ENCODE results near the gene RAB27B. TPM values are rescaled to one million over a fixed set of nuclear protein-coding genes. Genes with fewer than 3 reads are reported as not detected.

RAB27B gene
- total and polyA plus RNA-seq, 2 experiments from 2014 or later: 4.5 to 13.1 TPM

- Histone ChIP-seq H3K4me1 (ENCODE audit: insufficient read depth) (no peaks in the 10 kb centered on the region), H4K20me1 (ENCODE audit: insufficient read depth, poor library complexity, severe bottlenecking) (no peaks in the 10 kb centered on the region), H3K79me2 (no peaks in the 10 kb centered on the region), H2AFZ (no peak overlapping the region), H3K27me3 (no peaks in the 10 kb centered on the region), H3K27ac (no peak overlapping the region), H3K9me3 (ENCODE audit: low read depth) (no peaks in the 10 kb centered on the region), H3K36me3 (replicated peaks; ENCODE audit: insufficient read depth, low read depth) (no peaks in the 10 kb centered on the region), H3K4me2 (no peak overlapping the region), H3K9me2 (replicated peaks; ENCODE audit: insufficient read depth) (no peaks in the 10 kb centered on the region), H3K4me3 (no peak overlapping the region)
- WGBS (ENCODE audit: low lambda C conversion rate, missing lambda C conversion rate): 77% methylated on average over 2 of the region's 2 CpGs
- TF ChIP-seq EZH2 (IDR thresholded peaks at IDR 0.05; ENCODE audit: borderline replicate concordance) (no peak), CTCF (IDR thresholded peaks at IDR 0.05; ENCODE audit: poor library complexity) (no peak), EZH2phosphoT487 (IDR thresholded peaks at IDR 0.05; ENCODE audit: low read depth, severe bottlenecking, unreplicated experiment) (no peak)
- DNase-seq (ENCODE audit: low spot score): no peak
These were observed 83.3 kb downstream of the RAB27B start for GRCh38 chr18:54911551-54911950.

- DNase-seq (ENCODE audit: low spot score): no peak
- H2AFZ ChIP-seq: no peak overlapping the region
These were observed 86.5 kb downstream of the RAB27B start for GRCh38 chr18:54914816-54915215.

GRCh38 chr18:54916507-54916906 lies 88.2 kb downstream of the RAB27B start:
- no peaks in the 10 kb centered on the region for H3K36me3 ChIP-seq (replicated peaks; ENCODE audit: insufficient read depth, low read depth)
- H3K27ac ChIP-seq: no peak overlapping the region
- no peaks in the 10 kb centered on the region for H3K79me2 ChIP-seq
- no peak for TF ChIP-seq CTCF (IDR thresholded peaks at IDR 0.05; ENCODE audit: poor library complexity)
- no peak for TF ChIP-seq EZH2phosphoT487 (IDR thresholded peaks at IDR 0.05; ENCODE audit: low read depth, severe bottlenecking, unreplicated experiment)
- TF ChIP-seq EZH2 (IDR thresholded peaks at IDR 0.05; ENCODE audit: borderline replicate concordance): no peak
- no peaks in the 10 kb centered on the region for H3K4me1 ChIP-seq (ENCODE audit: insufficient read depth)
- H3K4me3 ChIP-seq: no peak overlapping the region
- no peak overlapping the region for H3K4me2 ChIP-seq
- H4K20me1 ChIP-seq (ENCODE audit: insufficient read depth, poor library complexity, severe bottlenecking): no peaks in the 10 kb centered on the region
- no peaks in the 10 kb centered on the region for H3K9me2 ChIP-seq (replicated peaks; ENCODE audit: insufficient read depth)
- no peak overlapping the region for H2AFZ ChIP-seq
- H3K9me3 ChIP-seq (ENCODE audit: low read depth): no peaks in the 10 kb centered on the region
- 92% methylated on average over 3 of the region's 3 CpGs for WGBS (ENCODE audit: low lambda C conversion rate, missing lambda C conversion rate)
- H3K27me3 ChIP-seq: no peaks in the 10 kb centered on the region
- DNase-seq (ENCODE audit: low spot score): no peak

More at GRCh38 chr18:54914816-54915215, 86.5 kb downstream of the RAB27B start:
- Histone ChIP-seq H3K9me2 (replicated peaks; ENCODE audit: insufficient read depth) (no peaks in the 10 kb centered on the region), H3K36me3 (replicated peaks; ENCODE audit: insufficient read depth, low read depth) (no peaks in the 10 kb centered on the region), H3K9me3 (ENCODE audit: low read depth) (no peaks in the 10 kb centered on the region), H3K79me2 (no peaks in the 10 kb centered on the region), H4K20me1 (ENCODE audit: insufficient read depth, poor library complexity, severe bottlenecking) (no peaks in the 10 kb centered on the region), H3K4me2 (no peak overlapping the region), H3K4me1 (ENCODE audit: insufficient read depth) (no peaks in the 10 kb centered on the region), H3K4me3 (no peak overlapping the region), H3K27me3 (no peaks in the 10 kb centered on the region), H3K27ac (no peak overlapping the region)
- WGBS (ENCODE audit: low lambda C conversion rate, missing lambda C conversion rate): 92% methylated on average over 4 of the region's 4 CpGs
- no peak for TF ChIP-seq EZH2phosphoT487 (IDR thresholded peaks at IDR 0.05; ENCODE audit: low read depth, severe bottlenecking, unreplicated experiment)
- no peak for TF ChIP-seq EZH2 (IDR thresholded peaks at IDR 0.05; ENCODE audit: borderline replicate concordance)
- no peak for TF ChIP-seq CTCF (IDR thresholded peaks at IDR 0.05; ENCODE audit: poor library complexity)

- Histone ChIP-seq H3K4me1 (ENCODE audit: insufficient read depth) (no peaks in the 10 kb centered on the region), H3K27ac (no peak overlapping the region), H3K36me3 (replicated peaks; ENCODE audit: insufficient read depth, low read depth) (no peaks in the 10 kb centered on the region), H4K20me1 (ENCODE audit: insufficient read depth, poor library complexity, severe bottlenecking) (no peaks in the 10 kb centered on the region), H3K4me2 (no peak overlapping the region), H3K79me2 (no peaks in the 10 kb centered on the region), H3K27me3 (no peaks in the 10 kb centered on the region), H3K9me2 (replicated peaks; ENCODE audit: insufficient read depth) (no peaks in the 10 kb centered on the region), H2AFZ (no peak overlapping the region), H3K9me3 (ENCODE audit: low read depth) (no peaks in the 10 kb centered on the region), H3K4me3 (no peak overlapping the region)
- no peak for DNase-seq (ENCODE audit: low spot score)
- WGBS (ENCODE audit: low lambda C conversion rate, missing lambda C conversion rate): 73% methylated on average over 4 of the region's 4 CpGs
- TF ChIP-seq EZH2 (IDR thresholded peaks at IDR 0.05; ENCODE audit: borderline replicate concordance) (no peak), EZH2phosphoT487 (IDR thresholded peaks at IDR 0.05; ENCODE audit: low read depth, severe bottlenecking, unreplicated experiment) (no peak), CTCF (IDR thresholded peaks at IDR 0.05; ENCODE audit: poor library complexity) (no peak)
These were observed 89.8 kb downstream of the RAB27B start for GRCh38 chr18:54918060-54918459.
